HepG2 (cell line): ENCODE results near the gene PXMP4. TPM values are rescaled to one million over a fixed set of nuclear protein-coding genes. Genes with fewer than 3 reads are reported as not detected.

Experiments
- ATF7-NPFF ChIP-seq: sonication (generic); formaldehyde crosslinking; IDR thresholded peaks from 2 replicates; pipeline ENCODE4 v1.8.1; 2023; ENCODE audit warnings: mild to moderate bottlenecking, low read depth, missing genetic modification reagents, moderate library complexity
- CCAR2 ChIP-seq: fragments of 200-400 bp; formaldehyde crosslinking; optimal IDR thresholded peaks from 2 replicates; pipeline ENCODE3; 2018; ENCODE audit warnings: low read depth, mild to moderate bottlenecking, low read length, moderate library complexity
- FOXA1 ChIP-seq, 2 experiments: fragments of 450-650 bp in 1 of 2; sonication (generic) in 1 of 2; formaldehyde crosslinking in 1 of 2; IDR thresholded peaks; 2 replicates each; pipeline versions ENCODE4 v1.4.0 to v1.6.1; 2016 to 2020; ENCODE audit warnings: missing genetic modification reagents in 1 of 2
- HNRNPK ChIP-seq: fragments of 200-400 bp; formaldehyde crosslinking; IDR thresholded peaks from 2 replicates; pipeline ENCODE4 v1.6.1; 2018; ENCODE audit warnings: low read length, low read depth, moderate library complexity, mild to moderate bottlenecking; ENCODE audit not compliant: poor library complexity, severe bottlenecking
- HOXA7 ChIP-seq: sonication (generic); formaldehyde crosslinking; IDR thresholded peaks from 2 replicates; pipeline ENCODE4 v1.8.1; 2022; ENCODE audit warnings: mild to moderate bottlenecking, missing genetic modification reagents, moderate library complexity
- NAIF1 ChIP-seq: sonication (generic); formaldehyde crosslinking; IDR thresholded peaks from 2 replicates; pipeline ENCODE4 v1.5.0; 2020; ENCODE audit warnings: mild to moderate bottlenecking, missing genetic modification reagents, borderline replicate concordance
- NR2C2 ChIP-seq: sonication (generic); formaldehyde crosslinking; IDR thresholded peaks from 2 replicates; pipeline ENCODE4 v1.4.0; 2020; ENCODE audit warnings: missing genetic modification reagents, mild to moderate bottlenecking, moderate library complexity, borderline replicate concordance
- NR2F6 ChIP-seq, 2 experiments: IDR thresholded peaks; 2 replicates each; pipeline ENCODE4 v1.6.1; 2016; ENCODE audit warnings: antibody characterized with exemption in 1 of 2, mild to moderate bottlenecking in 1 of 2
- PHB2 ChIP-seq: fragments of 450-650 bp; IDR thresholded peaks from 2 replicates; pipeline ENCODE4 v1.6.1; 2018; ENCODE audit not compliant: partially characterized antibody
- PRDM10 ChIP-seq: sonication (generic); formaldehyde crosslinking; IDR thresholded peaks from 2 replicates; pipeline ENCODE4 v1.4.0; 2020; ENCODE audit warnings: low read depth, missing genetic modification reagents
- SMYD3 ChIP-seq: sonication (generic); formaldehyde crosslinking; IDR thresholded peaks from 2 replicates; pipeline ENCODE4 v1.8.1; 2023; ENCODE audit warnings: mild to moderate bottlenecking, missing genetic modification reagents
- TAF1 ChIP-seq: sonication (generic); formaldehyde crosslinking; IDR thresholded peaks from 2 replicates; pipeline ENCODE4 v1.4.0; 2020; ENCODE audit warnings: missing genetic modification reagents
- ZBTB2 ChIP-seq: sonication (generic); formaldehyde crosslinking; IDR thresholded peaks from 2 replicates; pipeline ENCODE4 v1.8.0; 2022; ENCODE audit warnings: low read depth, missing genetic modification reagents
- ZBTB21 ChIP-seq: sonication (generic); formaldehyde crosslinking; IDR thresholded peaks from 2 replicates; pipeline ENCODE4 v1.4.0; 2020; ENCODE audit warnings: missing genetic modification reagents
- ZBTB34 ChIP-seq: sonication (generic); formaldehyde crosslinking; IDR thresholded peaks from 2 replicates; pipeline ENCODE4 v1.8.0; 2022; ENCODE audit warnings: mild to moderate bottlenecking, missing genetic modification reagents
- ZNF557 ChIP-seq: sonication (generic); formaldehyde crosslinking; IDR thresholded peaks from 2 replicates; pipeline ENCODE4 v1.4.0; 2020; ENCODE audit warnings: missing genetic modification reagents
- ZNF563 ChIP-seq: sonication (generic); formaldehyde crosslinking; IDR thresholded peaks from 2 replicates; pipeline ENCODE4 v1.8.0; 2022; ENCODE audit warnings: mild to moderate bottlenecking, moderate library complexity, missing genetic modification reagents
- ZNF615 ChIP-seq: sonication (generic); formaldehyde crosslinking; IDR thresholded peaks from 2 replicates; pipeline ENCODE4 v1.5.0; 2020; ENCODE audit warnings: mild to moderate bottlenecking, missing genetic modification reagents, borderline replicate concordance
- ZNF674 ChIP-seq: sonication (generic); formaldehyde crosslinking; IDR thresholded peaks from 2 replicates; pipeline ENCODE4 v1.5.0; 2020; ENCODE audit warnings: low read depth, mild to moderate bottlenecking, missing genetic modification reagents
- ZNF75D ChIP-seq: sonication (generic); formaldehyde crosslinking; IDR thresholded peaks from 2 replicates; pipeline ENCODE4 v1.8.1; 2023; ENCODE audit warnings: missing genetic modification reagents, mild to moderate bottlenecking, borderline replicate concordance
- ZNF782 ChIP-seq: sonication (generic); formaldehyde crosslinking; IDR thresholded peaks from 2 replicates; pipeline ENCODE4 v1.4.0; 2020; ENCODE audit warnings: missing genetic modification reagents, mild to moderate bottlenecking, borderline replicate concordance
- polyA plus RNA-seq, 8 experiments: library from polyadenylated mRNA; depleted of rRNA in 3 of 8; stranded (reverse) in 7 of 8; unstranded in 1 of 8; fragments of >200 nt; fragmentation: Illumina TruSeq in 4 of 8; extraction: Trizol in 4 of 8; gene quantifications; 2 replicates each; pipeline versions ENCODE4 v1.2.1 to v1.2.3, GENCODE V29; 2011 to 2016; ENCODE audit warnings: low read depth in 4 of 8, missing spikeins in 1 of 8, mixed read lengths in 1 of 8; ENCODE audit not compliant: insufficient read depth in 1 of 8
- total RNA-seq, 5 experiments: library from RNA; depleted of rRNA; stranded (reverse); fragments of >200 nt; fragmentation: Illumina TruSeq; extraction: Trizol; gene quantifications; 2 replicates each; pipeline ENCODE4 v1.2.3, GENCODE V29; 2016; ENCODE audit warnings: low read depth in 1 of 5

The PXMP4 gene
- total and polyA plus RNA-seq, 2 of the 13 experiments (the other 11 are each of a cell fraction or from before 2014, with no cell fraction given) = not detected

GRCh38 chr20:33685328-33686099, 34.6 kb downstream of the PXMP4 start (continued):
- TF ChIP-seq ZBTB34 (CRISPR knock-in tag) (no peak), ZNF615 (no peak), ATF7-NPFF (CRISPR knock-in tag) (peak; percentile 74), ZNF563 (CRISPR knock-in tag) (no peak), FOXA1 (IDR thresholded peaks at IDR 0.05) (no peak), FOXA1 (CRISPR knock-in tag; IDR thresholded peaks at IDR 0.05) (no peak), ZNF75D (CRISPR knock-in tag) (no peak), PRDM10 (CRISPR knock-in tag) (no peak), NR2C2 (peak; percentile 5; the same call in 1 of the 2 replicates), ZBTB21 (CRISPR knock-in tag) (0 out of 2 replicates have a peak, but pooled peaks have one; percentile 33), TAF1 (CRISPR knock-in tag) (peak; percentile 20), SMYD3 (CRISPR knock-in tag) (no peak), ZNF782 (CRISPR knock-in tag) (no peak), ZBTB2 (CRISPR knock-in tag) (peak; percentile 86), HOXA7 (no peak), NR2F6 (IDR thresholded peaks at IDR 0.05) (0 out of 2 replicates have a peak, but pooled peaks have one; percentile 9), NR2F6 (CRISPR knock-in tag; IDR thresholded peaks at IDR 0.05) (0 out of 2 replicates have a peak, but pooled peaks have one; percentile 18), CCAR2 (no peak), HNRNPK (no peak), ZNF674 (CRISPR knock-in tag) (no peak), PHB2 (no peak), NAIF1 (CRISPR knock-in tag) (no peak), ZNF557 (no peak)
